GM19438 (cell line): Measurements from ENCODE around the gene LMO3.
A peak's percentile ranks its signal among the peaks of the same experiment; 100 is the strongest.

Experiments
- ATAC-seq: cut with Tn5 transposase; IDR thresholded peaks from one replicate; pipeline ENCODE4 v1.9.1; 2021; ENCODE audit warnings: low read depth; ENCODE audit not compliant: unreplicated experiment

Gene LMO3

DNA sequence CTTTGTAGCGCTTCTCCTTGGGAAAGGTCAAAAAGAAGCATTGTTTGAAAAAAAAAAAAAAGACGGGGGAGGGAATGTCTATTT lies at the start of gene LMO3:
Gene LMO3 (minus strand): TSS at position 46 of the 84 bp plus-strand sequence. CDS start 5,302 bp downstream, outside the sequence.
- no peak for ATAC-seq

- ATAC-seq = peak; percentile 88
Measured at GRCh38 chr12:16636435-16637055, 30.6 kb upstream of the LMO3 start.

GRCh38 chr12:16634786-16635185 lies 28.8 kb upstream of the LMO3 start:
- ATAC-seq = no peak

GRCh38 chr12:16626991-16627390 lies 21.0 kb upstream of the LMO3 start:
- ATAC-seq = no peak

- no peak for ATAC-seq
Measured at GRCh38 chr12:16622338-16622737, 16.4 kb upstream of the LMO3 start.

GRCh38 chr12:16619537-16619936 lies 13.6 kb upstream of the LMO3 start:
- no peak for ATAC-seq

GRCh38 chr12:16618256-16618655 lies 12.3 kb upstream of the LMO3 start:
- no peak for ATAC-seq

DNA sequence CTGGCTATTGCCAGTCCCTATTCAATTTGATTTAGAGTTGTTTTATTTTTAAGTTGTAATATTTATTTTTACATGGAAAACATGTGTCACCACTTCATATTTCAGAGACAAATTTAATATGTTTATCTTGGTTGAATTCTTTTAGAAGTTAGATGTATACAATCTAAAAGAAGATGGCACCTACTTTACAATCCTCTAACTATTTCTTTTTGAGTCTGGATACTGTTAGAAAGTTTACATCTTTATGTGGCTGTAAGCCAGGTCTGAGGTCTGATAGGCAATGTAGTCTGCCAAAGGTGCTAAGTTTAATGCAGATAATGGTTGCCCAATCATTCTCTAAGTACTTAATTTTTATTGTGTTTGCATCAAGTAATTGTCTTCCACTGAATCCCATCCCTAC lies 7.2 kb upstream of the LMO3 start:
- no peak for ATAC-seq

DNA sequence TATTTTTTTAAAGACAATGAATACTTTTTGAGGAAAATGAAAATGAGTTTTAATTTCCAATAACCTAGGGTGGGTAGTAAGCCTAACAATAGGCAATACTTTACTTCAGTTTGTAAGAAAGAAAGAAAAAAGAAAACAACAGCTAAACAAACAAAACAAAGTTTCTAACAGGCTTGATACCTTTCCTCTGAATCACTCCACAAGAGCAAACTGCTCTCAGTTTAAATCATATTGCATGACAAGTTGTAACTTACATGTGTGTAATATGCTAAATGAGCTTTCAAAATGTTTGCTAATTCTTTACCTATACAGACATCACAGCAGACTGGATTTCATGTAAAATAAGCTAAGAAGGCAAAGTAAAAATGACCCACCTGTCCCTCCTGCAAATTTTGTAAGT lies 6.7 kb upstream of the LMO3 start:
- ATAC-seq = no peak

DNA sequence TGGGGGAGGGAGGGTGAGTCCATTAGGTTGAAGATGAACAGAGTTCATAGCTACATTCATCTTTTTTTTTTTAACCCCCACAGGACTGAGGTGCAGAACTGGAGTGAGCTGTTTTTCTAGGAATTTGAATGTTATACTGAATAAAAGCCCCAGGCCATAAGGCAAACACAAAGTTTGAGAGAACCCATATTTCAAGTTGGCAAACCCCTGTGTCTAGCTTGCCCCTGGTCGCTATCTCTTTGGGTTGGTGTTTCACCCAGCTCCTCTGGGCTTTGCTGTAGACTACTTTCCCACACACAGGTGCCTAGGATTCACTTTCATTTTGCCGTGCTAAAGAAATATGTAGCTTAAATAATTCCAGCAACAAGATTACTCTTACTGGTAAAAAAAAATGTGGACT lies 5.2 kb upstream of the LMO3 start:
- ATAC-seq = peak; percentile 48

GRCh38 chr12:16610743-16611142 lies 4.8 kb upstream of the LMO3 start:
- ATAC-seq = no peak

DNA sequence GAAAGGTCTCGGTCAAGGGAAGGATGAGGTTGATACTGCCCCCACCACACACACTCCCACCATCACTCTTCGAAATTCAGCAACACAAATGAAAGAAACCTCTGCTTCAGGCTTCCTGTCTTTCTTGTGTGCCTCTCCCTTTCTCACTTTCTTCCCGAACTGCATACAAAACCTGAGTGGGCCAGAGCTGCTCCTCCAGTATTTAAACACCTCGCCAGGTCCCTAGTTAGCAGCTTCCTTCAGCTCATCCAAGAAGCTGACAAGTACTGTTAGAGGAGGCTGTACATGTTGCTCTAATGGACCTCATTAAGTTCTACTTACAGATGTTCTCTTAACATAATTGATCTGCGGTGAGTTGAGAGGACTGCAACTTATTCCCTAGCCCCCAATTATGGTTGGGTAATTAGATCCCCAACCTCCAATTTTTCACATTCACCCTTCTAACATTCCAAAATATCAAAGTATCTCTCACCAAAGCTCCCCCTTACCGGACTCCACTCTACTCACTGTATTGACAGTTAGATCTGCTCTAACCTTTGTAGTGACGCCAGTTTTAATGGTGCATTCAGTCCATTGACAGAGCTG lies 4.1 kb upstream of the LMO3 start:
- ATAC-seq = no peak

GRCh38 chr12:16608946-16609539 lies 3.1 kb upstream of the LMO3 start:
- ATAC-seq = no peak

GRCh38 chr12:16607906-16608775 lies 2.2 kb upstream of the LMO3 start:
- ATAC-seq = no peak

- no peak for ATAC-seq
Measured at GRCh38 chr12:16606991-16607390, 1.0 kb upstream of the LMO3 start.

- ATAC-seq = no peak
Measured at GRCh38 chr12:16606201-16606849, 363 bp upstream of the LMO3 start.

GRCh38 chr12:16605642-16606116 lies 283 bp downstream of the LMO3 start:
- no peak for ATAC-seq

DNA sequence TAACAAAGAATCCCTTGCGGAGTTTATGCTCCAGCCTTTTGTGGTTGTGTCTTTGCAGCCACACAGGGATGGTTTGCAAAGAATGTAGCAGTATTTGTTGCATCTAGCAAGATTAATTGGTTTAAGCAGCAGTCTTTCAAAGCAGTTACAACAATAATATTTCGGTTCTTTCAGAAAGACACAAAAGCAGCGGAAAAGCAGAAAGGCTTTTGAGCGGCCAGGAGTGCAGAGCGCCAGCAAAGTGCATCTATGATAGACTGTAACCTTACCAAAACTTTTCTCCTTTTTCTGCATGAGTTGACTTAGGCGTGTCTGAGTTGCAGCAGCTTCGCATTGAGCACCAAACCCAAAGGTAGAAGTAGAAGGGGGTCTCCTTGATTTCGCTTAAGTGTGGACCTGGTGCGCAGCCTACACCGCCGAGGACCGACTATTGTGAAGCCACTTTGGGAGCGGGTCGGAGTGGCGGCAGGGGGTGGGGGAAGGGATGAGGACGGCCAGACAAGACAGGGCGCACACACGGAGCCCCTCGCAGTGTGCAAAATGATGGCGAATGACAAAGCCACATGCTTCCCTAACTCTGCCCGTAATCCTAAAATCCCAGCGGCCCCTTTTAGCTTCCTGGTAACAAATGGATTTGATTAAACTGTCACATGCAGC lies 1.2 kb downstream of the LMO3 start:
- no peak for ATAC-seq

- ATAC-seq = no peak
Measured at GRCh38 chr12:16603916-16604575, 1.9 kb downstream of the LMO3 start.

DNA sequence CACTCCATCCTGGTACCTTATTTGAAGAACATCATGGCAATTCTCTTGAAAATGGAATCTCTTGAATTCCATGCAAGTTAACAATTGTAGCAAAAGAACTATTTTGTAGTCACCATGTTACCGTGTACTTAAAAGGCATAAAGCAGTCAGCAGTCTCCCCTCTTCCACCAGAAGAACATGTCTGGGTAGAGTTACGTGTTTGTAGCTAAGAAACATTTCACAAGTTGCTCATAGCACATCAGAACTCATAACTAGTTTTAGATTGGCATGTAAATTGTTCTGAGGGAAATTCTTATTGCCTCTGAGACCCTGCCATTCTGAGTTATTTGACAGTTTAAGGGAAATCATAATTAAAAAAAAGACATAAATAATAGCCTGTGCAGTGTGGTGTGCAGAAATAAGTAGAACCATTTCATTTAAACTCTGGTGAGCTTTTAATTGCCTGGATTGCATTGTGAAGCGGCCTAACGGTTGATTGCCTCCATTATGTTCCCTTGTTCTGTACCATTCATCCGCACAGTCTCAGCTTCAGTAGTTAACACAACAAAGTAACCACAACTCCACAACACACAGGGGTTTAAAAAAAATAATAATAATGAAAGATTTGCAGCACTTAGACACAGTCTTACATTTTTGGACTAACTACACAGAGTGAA lies 2.6 kb downstream of the LMO3 start:
- ATAC-seq = no peak
